Activated T-cell treated with anti-CD3 and anti-CD28 coated beads for 24 hours (primary cell): ENCODE results near the gene KIF13A.
"Not testable (repeated sequence)": the region's sequence is repeated elsewhere in the genome, so short reads cannot be mapped to it uniquely, and the experiment has no call there.

Experiments used
- DNase-seq: peaks from one replicate; pipeline ENCODE4 v3.0.0-alpha.2; 2020; ENCODE audit warnings: low read depth

The KIF13A gene

GRCh38 chr6:17998442-17998841, 11.0 kb upstream of the KIF13A start:
- DNase-seq: no peak

- DNase-seq: no peak
Measured at GRCh38 chr6:17998003-17998402, 10.6 kb upstream of the KIF13A start.

DNA sequence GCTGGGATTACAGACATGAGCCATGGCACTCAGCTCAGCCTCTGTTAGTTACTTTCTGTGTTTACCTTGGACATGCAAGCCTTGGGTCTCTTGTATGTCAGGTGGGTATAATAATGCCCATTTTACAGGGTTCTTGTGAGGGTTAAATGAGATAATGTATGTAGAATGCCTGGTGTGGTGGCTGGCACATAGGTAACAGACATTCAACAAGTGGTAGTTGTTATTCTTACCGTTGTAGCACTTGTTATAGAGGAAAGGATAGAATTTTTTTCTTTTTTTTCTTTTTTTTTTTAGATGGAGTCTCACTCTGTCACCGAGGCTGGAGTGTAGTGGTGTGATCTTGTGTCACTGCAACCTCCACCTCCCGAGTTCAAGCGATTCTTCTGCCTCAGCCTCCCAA, 8.0 kb upstream of the KIF13A start:
- no peak for DNase-seq

GRCh38 chr6:17994019-17994418, 6.6 kb upstream of the KIF13A start:
- no peak for DNase-seq

DNA sequence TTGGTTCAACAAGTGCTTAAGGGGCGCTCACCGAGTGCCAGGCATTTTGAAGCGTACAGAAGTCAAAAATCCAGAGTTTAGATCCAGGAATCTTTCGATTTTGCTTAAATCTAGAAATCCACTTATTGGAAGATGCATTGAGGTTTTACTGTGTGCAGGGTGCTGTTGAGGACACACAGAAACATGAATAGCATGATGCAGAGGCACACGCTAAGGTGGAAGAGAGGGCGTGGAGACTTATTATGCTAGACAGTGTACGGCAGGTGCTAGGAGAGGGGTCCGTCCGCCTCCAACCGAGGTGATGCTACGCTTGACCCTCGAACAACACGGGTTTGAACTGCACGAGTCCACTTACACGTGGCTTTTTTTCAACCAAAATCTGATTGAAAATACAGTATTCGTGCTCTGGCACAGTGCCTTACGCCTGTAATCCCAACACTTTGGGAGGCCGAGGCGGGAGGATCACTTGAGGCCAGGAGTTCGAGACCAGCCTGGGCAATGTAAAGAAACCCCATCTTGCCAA, 1.0 kb upstream of the KIF13A start:
- DNase-seq: no peak

GRCh38 chr6:17987697-17988421, 424 bp upstream of the KIF13A start:
- DNase-seq: no peak

- DNase-seq: no peak
Measured at GRCh38 chr6:17986656-17987446, 584 bp downstream of the KIF13A start.

- no peak for DNase-seq
Measured at GRCh38 chr6:17985934-17986655, 1.3 kb downstream of the KIF13A start.

- DNase-seq: no peak
Measured at GRCh38 chr6:17984812-17985670, 2.4 kb downstream of the KIF13A start.

GRCh38 chr6:17984399-17984798, 3.0 kb downstream of the KIF13A start:
- DNase-seq: no peak

GRCh38 chr6:17983730-17984129, 3.7 kb downstream of the KIF13A start:
- no peak for DNase-seq

- no peak for DNase-seq
Measured at GRCh38 chr6:17980329-17980728, 7.1 kb downstream of the KIF13A start.

DNA sequence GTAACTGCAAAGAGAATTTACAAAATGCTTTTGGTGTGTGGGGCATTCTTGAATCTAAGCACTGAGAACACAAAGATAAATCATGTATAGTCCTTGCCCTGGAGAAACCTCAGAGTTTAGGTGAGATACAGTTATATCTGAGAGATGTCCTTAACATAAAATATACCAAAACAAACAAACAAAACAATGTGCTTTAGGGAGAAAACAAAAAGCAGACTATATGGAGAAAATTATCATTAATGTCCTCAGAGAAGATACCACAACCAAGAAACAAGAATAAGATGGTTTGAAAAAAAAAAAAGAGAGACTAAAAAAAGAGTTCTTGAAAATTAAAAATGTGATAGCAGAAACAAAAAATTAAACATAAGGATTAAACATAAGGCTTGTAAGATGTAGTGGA, 8.0 kb downstream of the KIF13A start:
- no peak for DNase-seq

DNA sequence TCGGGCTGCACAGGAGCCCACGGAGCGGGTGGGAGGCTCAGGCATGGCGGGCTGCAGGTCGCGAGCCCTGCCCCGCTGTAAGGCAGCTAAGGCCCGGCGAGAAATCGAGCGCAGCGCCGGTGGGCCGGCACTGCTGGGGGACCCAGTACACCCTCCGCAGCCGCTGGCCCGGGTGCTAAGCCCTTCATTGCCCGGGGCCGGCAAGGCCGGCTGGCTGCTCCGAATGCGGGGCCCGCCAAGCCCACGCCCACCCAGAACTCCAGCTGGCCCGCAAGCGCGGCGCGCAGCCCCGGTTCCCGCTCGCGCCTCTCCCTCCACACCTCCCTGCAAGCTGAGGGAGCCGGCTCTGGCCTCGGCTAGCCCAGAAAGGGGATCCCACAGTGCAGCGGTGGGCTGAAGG, 11.2 kb downstream of the KIF13A start:
- not testable (repeated sequence) for DNase-seq

GRCh38 chr6:17974570-17975368, 12.7 kb downstream of the KIF13A start:
- no peak for DNase-seq

DNA sequence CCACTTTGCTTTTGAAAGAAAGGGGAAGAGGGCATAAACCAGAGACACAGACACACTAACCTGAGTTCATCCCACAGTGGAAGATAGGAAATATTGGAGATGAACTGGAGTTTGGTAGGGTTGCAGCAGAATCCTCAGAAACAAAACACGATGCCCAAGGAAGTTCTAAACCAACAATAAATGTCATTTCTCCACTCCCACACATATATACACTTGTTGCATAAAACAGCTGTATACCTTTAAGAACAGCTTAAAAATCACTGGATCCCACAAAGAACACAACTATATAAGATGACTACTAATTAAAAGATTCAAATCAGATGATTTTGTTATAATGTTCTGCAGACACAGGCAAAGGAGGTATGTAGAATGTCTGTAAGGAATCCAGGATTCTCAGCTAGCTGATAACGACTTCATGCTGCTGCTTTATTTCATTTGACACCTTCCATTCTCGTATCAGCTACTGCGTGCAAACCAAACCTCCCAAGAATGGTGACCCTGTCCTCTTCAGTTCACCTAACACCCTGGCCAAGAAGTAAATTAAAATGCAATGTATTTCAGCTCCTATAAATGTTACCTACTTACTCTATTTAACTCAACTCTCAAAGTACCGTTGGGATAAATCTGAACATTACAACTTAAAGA, 14.3 kb downstream of the KIF13A start:
- DNase-seq: no peak

DNA sequence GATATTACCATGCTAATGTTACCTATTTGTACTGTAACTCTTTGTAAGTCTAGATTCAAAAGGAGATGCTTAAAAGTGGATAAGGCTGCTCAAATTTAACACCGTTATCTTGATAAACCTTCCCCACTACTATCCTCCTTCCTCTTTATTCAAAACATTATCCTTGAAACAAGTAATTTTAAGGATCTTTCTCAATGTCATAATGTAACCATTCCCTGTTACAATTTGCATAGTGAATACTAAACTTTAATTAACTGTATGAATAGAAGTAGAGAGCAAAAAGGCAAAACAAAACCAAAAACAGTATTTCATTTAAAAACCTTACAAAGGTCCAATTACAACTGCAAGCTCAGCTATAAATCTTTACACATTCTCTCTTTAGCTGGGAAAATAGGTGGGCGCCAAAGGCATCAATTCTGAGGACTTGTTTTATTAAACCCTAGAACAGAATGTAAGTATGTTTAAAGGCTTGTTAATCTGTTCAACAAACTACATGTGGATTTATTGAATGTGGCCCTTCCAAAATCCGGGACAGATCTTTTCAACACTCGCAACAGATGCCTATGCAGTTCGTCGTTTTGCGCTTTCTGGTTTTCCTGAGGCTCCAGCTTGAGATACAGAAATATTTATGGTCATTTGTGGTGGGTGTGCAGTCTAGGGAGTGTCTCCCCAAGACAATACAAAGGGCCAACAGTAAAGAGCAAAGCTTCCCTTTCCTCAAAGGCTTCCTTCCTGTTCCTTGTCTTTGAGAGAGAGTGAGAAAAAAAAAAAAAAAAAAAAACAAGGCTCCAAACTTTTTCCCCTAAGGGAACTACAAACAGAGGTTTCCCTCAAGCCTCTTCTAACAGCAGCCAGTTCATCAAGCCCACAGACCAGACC, 15.1 kb downstream of the KIF13A start:
- no peak for DNase-seq

GRCh38 chr6:17971128-17972073, 16.0 kb downstream of the KIF13A start:
- DNase-seq: no peak
